Measurements from ENCODE around the gene TMEM132C.
"Not testable (repeated sequence)": the region's sequence is repeated elsewhere in the genome, so short reads cannot be mapped to it uniquely, and the experiment has no call there.

The TMEM132C gene

DNA sequence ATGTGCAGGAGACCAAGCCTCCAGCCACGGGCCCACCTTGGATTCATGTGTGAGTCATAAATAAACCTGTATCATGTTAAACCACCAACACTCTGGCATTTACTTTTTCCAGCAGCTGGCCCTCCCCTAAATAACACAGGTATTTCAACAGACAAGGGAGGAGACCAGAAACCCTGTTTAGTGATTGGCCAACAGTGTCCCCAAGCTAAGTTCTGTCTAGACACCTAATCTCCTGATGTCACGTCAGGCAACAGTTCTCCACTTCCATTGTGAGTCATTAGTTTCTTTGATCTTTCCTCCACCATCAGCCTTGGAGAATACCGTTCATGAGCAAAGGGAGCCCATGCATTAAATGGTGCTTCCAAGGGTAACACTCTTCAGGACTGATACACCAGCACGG, 196.9 kb downstream of the TMEM132C start:
- in situ Hi-C loops (cut with MboI; ENCODE audit: low sequenced_read_pairs), result no loop called here

- in situ Hi-C loops (cut with MboI; ENCODE audit: low sequenced_read_pairs), result no loop called here
Measured at GRCh38 chr12:128467882-128468281, 200.9 kb downstream of the TMEM132C start.

GRCh38 chr12:128468926-128469325, 202.0 kb downstream of the TMEM132C start:
- in situ Hi-C loops (cut with MboI; ENCODE audit: low sequenced_read_pairs), result no loop called here

DNA sequence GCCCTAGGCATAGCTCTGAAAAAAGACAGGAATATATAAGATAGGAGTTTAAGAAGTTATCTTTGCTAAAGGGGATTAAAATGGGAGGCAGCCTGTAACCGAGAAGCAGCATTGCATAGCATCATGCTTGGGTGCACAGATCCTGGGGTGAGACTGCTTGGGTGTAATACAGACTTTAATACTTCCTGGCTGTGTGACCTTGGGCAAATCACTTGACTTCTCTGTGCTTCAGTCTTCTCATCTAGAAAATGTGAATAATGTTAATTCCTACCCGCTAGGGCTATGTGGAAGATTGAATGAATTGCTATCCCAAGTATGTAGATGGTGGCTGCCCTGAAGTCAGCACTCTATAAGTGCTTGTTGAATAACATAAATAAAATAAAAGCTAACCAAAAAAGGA, 204.5 kb downstream of the TMEM132C start:
- in situ Hi-C loops (cut with MboI; ENCODE audit: low sequenced_read_pairs), result no loop called here

- in situ Hi-C loops (cut with MboI; ENCODE audit: low sequenced_read_pairs), result no loop called here
Measured at GRCh38 chr12:128474916-128475315, 207.9 kb downstream of the TMEM132C start.

DNA sequence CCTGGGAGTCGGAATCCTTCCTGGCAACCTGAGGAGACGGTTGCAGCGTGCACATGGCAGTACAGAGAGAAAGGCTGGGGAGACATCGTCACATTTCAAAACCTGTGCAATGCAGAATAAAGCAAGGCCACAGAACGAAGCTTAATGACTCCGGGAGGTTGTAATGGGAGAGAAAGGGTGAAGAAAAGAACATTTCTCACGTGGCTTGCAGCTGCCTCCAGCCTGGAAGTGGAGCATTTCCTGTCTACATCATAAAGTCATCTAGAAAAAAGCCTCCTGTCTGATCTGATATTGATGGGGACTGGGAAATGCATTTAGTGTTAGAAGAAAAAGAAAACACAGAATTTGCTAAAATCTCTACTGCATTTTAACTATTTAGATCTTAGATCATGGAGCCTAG, 209.3 kb downstream of the TMEM132C start:
- in situ Hi-C loops (cut with MboI; ENCODE audit: low sequenced_read_pairs), result no loop called here

GRCh38 chr12:128483526-128484255, 216.7 kb downstream of the TMEM132C start:
- in situ Hi-C loops (cut with MboI; ENCODE audit: low sequenced_read_pairs), result no loop called here

DNA sequence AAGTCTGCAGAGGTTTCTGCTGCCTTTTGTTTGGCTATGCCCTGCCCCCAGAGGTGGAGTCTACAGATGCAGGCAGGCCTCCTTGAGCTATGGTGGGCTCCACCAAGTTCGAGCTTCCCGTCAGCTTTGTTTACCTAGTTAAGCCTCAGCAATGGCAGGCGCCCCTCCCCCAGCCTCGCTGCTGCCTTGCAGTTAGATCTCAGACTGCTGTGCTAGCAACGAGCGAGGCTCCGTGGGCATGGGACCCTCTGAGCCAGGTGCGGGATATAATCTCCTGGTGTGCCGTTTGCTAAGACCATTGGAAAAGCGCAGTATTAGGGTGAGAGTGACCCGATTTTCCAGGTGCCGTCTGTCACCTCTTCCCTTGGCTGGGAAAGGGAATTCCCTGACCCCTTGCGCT, 230.4 kb downstream of the TMEM132C start:
- in situ Hi-C loops (cut with MboI; ENCODE audit: low sequenced_read_pairs), result not testable (repeated sequence)

GRCh38 chr12:128507470-128507869, 240.5 kb downstream of the TMEM132C start:
- in situ Hi-C loops (cut with MboI; ENCODE audit: low sequenced_read_pairs), result no loop called here

GRCh38 chr12:128509170-128509569, 242.2 kb downstream of the TMEM132C start:
- in situ Hi-C loops (cut with MboI; ENCODE audit: low sequenced_read_pairs), result no loop called here

GRCh38 chr12:128510511-128510910, 243.5 kb downstream of the TMEM132C start:
- in situ Hi-C loops (cut with MboI; ENCODE audit: low sequenced_read_pairs), result no loop called here

GRCh38 chr12:128513331-128513730, 246.4 kb downstream of the TMEM132C start:
- in situ Hi-C loops (cut with MboI; ENCODE audit: low sequenced_read_pairs), result no loop called here

DNA sequence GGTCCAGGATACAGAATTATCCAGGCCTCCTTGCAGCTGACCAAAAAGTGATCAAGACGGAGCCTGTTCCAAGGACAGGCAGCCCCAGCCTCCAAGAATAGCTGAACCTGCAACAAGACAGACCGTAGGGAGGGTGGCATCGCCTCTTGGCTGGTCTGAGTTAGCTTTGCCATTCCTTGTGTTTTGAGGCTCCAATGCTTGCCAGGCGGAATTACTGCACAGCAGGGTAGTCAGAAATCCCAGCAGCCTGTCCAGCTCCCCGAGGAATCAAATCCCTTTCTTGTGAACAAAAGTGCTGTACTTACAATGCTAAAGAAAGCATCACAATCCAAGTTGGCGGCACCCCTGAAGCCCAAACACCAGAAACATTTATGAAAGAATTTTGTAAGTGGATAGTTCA, 246.9 kb downstream of the TMEM132C start:
- in situ Hi-C loops (cut with MboI; ENCODE audit: low sequenced_read_pairs), result no loop called here

DNA sequence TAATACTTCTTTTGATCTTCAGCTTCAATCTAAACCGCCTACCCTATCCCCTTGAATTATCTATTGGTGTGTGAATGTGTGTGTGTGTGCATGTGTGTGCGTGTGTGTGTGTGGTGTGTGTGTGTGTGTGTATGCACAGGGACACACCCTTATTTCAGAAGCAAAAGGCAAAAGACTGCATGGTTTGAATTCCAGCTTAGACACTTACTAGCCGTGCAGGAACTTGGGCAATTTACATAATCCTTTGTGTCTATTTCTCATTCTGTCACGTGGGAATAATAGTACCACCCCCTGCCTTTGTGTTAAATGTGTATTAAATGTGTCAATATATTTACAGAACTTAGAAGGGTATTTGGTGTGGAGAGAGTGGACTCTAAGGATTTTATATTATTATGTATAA, 251.7 kb downstream of the TMEM132C start:
- in situ Hi-C loops (cut with MboI; ENCODE audit: low sequenced_read_pairs), result no loop called here

DNA sequence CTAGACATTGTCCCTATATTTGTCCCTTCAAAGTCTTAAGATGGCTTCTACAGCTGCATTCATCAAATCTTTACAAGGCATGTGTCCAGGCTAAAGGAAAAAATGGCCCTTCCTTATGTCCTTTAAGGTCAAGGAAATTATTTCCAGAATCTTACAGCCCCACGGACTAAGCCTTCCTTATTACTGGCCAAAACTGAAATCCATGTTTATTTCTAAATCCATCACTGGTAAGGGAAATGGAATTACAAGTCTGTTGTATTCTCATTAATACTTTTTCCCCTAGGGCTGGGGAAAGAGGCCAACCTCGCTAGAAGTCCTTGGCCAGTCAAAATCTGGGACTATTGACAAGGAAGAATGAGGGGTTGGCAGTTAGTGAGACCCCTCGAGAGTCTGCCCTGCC, 252.5 kb downstream of the TMEM132C start:
- in situ Hi-C loops (cut with MboI; ENCODE audit: low sequenced_read_pairs), result no loop called here

GRCh38 chr12:128521981-128522380, 255.0 kb downstream of the TMEM132C start:
- in situ Hi-C loops (cut with MboI; ENCODE audit: low sequenced_read_pairs), result no loop called here

- in situ Hi-C loops (cut with MboI; ENCODE audit: low sequenced_read_pairs), result no loop called here
Measured at GRCh38 chr12:128524439-128524838, 257.5 kb downstream of the TMEM132C start.

GRCh38 chr12:128531170-128531569, 264.2 kb downstream of the TMEM132C start:
- in situ Hi-C loops (cut with MboI; ENCODE audit: low sequenced_read_pairs), result no loop called here

DNA sequence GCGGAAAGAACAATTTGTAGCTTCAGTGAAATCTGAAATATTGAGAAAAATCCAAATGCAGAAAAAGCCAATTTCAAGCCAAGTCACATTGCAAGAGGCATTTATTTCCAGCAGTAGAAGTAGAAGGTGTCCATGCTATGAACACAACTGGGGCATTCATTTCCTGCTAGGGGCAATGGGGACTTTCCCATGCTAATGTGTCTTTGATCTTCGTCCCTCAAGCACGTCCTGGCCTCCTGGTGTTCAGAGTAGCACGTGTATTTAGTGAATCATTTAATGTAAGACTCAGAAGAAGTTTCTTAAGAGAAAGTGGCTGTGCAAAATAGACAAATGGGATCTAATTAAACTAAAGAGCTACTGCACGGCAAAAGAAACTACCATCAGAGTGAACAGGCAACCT, 267.9 kb downstream of the TMEM132C start:
- in situ Hi-C loops (cut with MboI; ENCODE audit: low sequenced_read_pairs), result no loop called here

GRCh38 chr12:128536810-128537209, 269.8 kb downstream of the TMEM132C start:
- in situ Hi-C loops (cut with MboI; ENCODE audit: low sequenced_read_pairs), result no loop called here

DNA sequence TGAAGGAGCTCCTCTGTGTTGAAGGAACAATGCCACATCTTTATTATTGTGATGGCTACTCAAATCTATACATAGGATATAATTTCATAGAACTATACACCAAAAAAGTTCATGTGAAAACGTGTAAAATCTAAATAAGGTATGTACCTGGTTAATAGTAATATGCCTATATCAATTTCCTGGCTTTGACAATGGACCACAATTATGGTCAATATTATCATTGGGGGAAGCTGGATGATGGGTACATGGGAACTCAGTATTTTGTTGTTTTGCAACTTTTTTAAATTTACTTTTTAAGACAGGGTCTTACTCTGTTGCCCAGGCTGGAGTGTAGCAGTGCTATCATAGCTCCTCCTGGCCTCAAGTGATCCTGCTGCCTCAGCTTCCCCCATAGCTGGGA, 270.7 kb downstream of the TMEM132C start:
- in situ Hi-C loops (cut with MboI; ENCODE audit: low sequenced_read_pairs), result no loop called here

DNA sequence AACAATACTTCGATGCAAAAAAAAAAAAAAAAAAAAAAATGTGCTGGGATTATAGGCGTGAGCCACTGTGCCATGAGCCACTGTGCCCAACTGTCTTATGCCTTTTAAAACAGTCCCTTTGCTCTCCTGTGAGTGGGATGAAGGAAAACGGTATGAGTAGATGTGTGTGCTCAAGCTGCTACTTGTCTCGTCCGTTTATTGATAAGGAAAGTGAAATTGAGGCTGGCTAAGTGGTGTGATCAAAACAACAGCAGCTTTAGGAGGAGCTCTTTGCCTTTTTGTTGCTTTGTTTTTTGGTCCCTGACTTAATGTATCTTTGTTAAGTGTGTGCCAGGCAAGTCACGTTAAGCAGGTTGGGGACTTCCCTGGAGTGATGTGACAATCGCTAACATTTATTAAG, 275.9 kb downstream of the TMEM132C start:
- in situ Hi-C loops (cut with MboI; ENCODE audit: low sequenced_read_pairs), result no loop called here

DNA sequence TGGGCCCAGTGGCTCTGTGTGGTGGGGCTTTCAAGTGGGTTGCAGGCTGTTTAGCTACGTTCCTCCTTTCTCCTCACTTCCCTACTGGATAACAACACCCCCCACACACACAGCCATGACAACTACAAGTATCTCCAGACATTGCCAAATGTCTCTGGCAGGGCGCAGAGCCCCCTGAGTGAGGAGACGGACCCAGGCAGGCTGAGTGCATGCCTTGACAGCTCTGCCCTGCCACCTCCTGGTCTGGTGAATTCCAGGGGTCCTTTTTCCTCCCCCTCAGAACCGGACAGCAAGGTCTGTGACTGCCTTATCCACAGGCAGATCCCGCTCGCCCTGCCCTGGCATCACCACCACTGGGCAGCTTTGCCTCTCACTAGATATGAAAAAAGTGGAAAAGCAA, 276.5 kb downstream of the TMEM132C start:
- in situ Hi-C loops (cut with MboI; ENCODE audit: low sequenced_read_pairs), result no loop called here
